ENCODE data around the gene MATK.
"Not testable (repeated sequence)": the region's sequence is repeated elsewhere in the genome, so short reads cannot be mapped to it uniquely, and the experiment has no call there.

MATK gene

GRCh38 chr19:3818466-3818865 is 32.3 kb upstream of the MATK start:
- no peak overlapping the region for H4K5ac ChIP-seq (ENCODE audit: low read length)
- H3K4ac ChIP-seq (ENCODE audit: low read depth, low read length), result no peak overlapping the region
- H3K79me1 ChIP-seq (ENCODE audit: low read length), result no peaks in the 10 kb centered on the region
- no peaks in the 10 kb centered on the region for H3K27me3 ChIP-seq (ENCODE audit: insufficient read depth, low read length, poor library complexity)
- H2BK5ac ChIP-seq (ENCODE audit: low read length), result no peak overlapping the region
- no peak overlapping the region for H3K18ac ChIP-seq (ENCODE audit: low read length)
- H3K4me1 ChIP-seq (ENCODE audit: control insufficient read depth, low read depth, low read length), result no peaks in the 10 kb centered on the region
- no peak overlapping the region for H2BK15ac ChIP-seq (replicated peaks; ENCODE audit: low read depth)
- no peak overlapping the region for H3K23ac ChIP-seq (ENCODE audit: low read length)
- H3K27ac ChIP-seq (ENCODE audit: low read depth, low read length), result no peak overlapping the region
- H3K56ac ChIP-seq (ENCODE audit: low read length), result no peak overlapping the region
- H3K4me3 ChIP-seq (ENCODE audit: low read length), result no peak overlapping the region
- no peak overlapping the region for H3K4me2 ChIP-seq (ENCODE audit: low read length)
- H3K79me2 ChIP-seq (ENCODE audit: control insufficient read depth, insufficient read depth, low read length), result no peaks in the 10 kb centered on the region
- no peak overlapping the region for H2BK120ac ChIP-seq (ENCODE audit: low read depth, low read length)
- no CpG with 5 or more reads among the region's 11 CpGs for WGBS (ENCODE audit: extremely low coverage, insufficient coverage, low lambda C conversion rate)
- no peaks in the 10 kb centered on the region for H3K36me3 ChIP-seq (ENCODE audit: control insufficient read depth, insufficient read depth, low read length)
- no peak overlapping the region for H2AK5ac ChIP-seq (ENCODE audit: low read length)
- H4K8ac ChIP-seq (ENCODE audit: low read depth, low read length), result no peak overlapping the region
- no peak for DNase-seq
- H3K9ac ChIP-seq (ENCODE audit: low read length), result no peak overlapping the region

- Histone ChIP-seq H3K18ac (ENCODE audit: low read length) (no peak overlapping the region), H3K56ac (ENCODE audit: low read length) (no peak overlapping the region)
These were observed 31.6 kb upstream of the MATK start for GRCh38 chr19:3817761-3818160.

GRCh38 chr19:3816566-3817218 is 30.5 kb upstream of the MATK start:
- no peak overlapping the region for H2AK5ac ChIP-seq (ENCODE audit: low read length)
- no peak overlapping the region for H4K8ac ChIP-seq (ENCODE audit: low read depth, low read length)
- H2BK120ac ChIP-seq (ENCODE audit: low read depth, low read length), result no peak overlapping the region
- H3K79me1 ChIP-seq (ENCODE audit: low read length), result no peaks in the 10 kb centered on the region
- no peak overlapping the region for H3K18ac ChIP-seq (ENCODE audit: low read length)
- H3K27ac ChIP-seq (ENCODE audit: low read depth, low read length), result no peak overlapping the region
- H3K56ac ChIP-seq (ENCODE audit: low read length), result no peak overlapping the region
- no peaks in the 10 kb centered on the region for H3K4me1 ChIP-seq (ENCODE audit: control insufficient read depth, low read depth, low read length)
- H3K4me2 ChIP-seq (ENCODE audit: low read length), result no peak overlapping the region
- H3K27me3 ChIP-seq (ENCODE audit: insufficient read depth, low read length, poor library complexity), result no peaks in the 10 kb centered on the region
- H2BK15ac ChIP-seq (replicated peaks; ENCODE audit: low read depth), result no peak overlapping the region
- DNase-seq, result no peak
- no peaks in the 10 kb centered on the region for H3K36me3 ChIP-seq (ENCODE audit: control insufficient read depth, insufficient read depth, low read length)
- WGBS (ENCODE audit: extremely low coverage, insufficient coverage, low lambda C conversion rate), result no CpG with 5 or more reads among the region's 45 CpGs
- no peak overlapping the region for H2BK5ac ChIP-seq (ENCODE audit: low read length)
- no peak overlapping the region for H3K23ac ChIP-seq (ENCODE audit: low read length)
- no peak overlapping the region for H3K9ac ChIP-seq (ENCODE audit: low read length)
- no peaks in the 10 kb centered on the region for H3K79me2 ChIP-seq (ENCODE audit: control insufficient read depth, insufficient read depth, low read length)
- no peak overlapping the region for H4K5ac ChIP-seq (ENCODE audit: low read length)
- H3K4me3 ChIP-seq (ENCODE audit: low read length), result no peak overlapping the region
- H3K4ac ChIP-seq (ENCODE audit: low read depth, low read length), result no peak overlapping the region

More at GRCh38 chr19:3817761-3818160, 31.6 kb upstream of the MATK start:
- no peak for DNase-seq
- Histone ChIP-seq H3K4me1 (ENCODE audit: control insufficient read depth, low read depth, low read length) (no peaks in the 10 kb centered on the region), H3K4me2 (ENCODE audit: low read length) (no peak overlapping the region), H3K27me3 (ENCODE audit: insufficient read depth, low read length, poor library complexity) (no peaks in the 10 kb centered on the region), H3K79me2 (ENCODE audit: control insufficient read depth, insufficient read depth, low read length) (no peaks in the 10 kb centered on the region), H2BK15ac (replicated peaks; ENCODE audit: low read depth) (no peak overlapping the region), H2BK5ac (ENCODE audit: low read length) (no peak overlapping the region), H3K9ac (ENCODE audit: low read length) (no peak overlapping the region), H3K27ac (ENCODE audit: low read depth, low read length) (no peak overlapping the region), H3K79me1 (ENCODE audit: low read length) (no peaks in the 10 kb centered on the region), H3K4ac (ENCODE audit: low read depth, low read length) (no peak overlapping the region), H3K4me3 (ENCODE audit: low read length) (no peak overlapping the region), H2AK5ac (ENCODE audit: low read length) (no peak overlapping the region), H3K23ac (ENCODE audit: low read length) (no peak overlapping the region), H3K36me3 (ENCODE audit: control insufficient read depth, insufficient read depth, low read length) (no peaks in the 10 kb centered on the region), H4K8ac (ENCODE audit: low read depth, low read length) (no peak overlapping the region), H4K5ac (ENCODE audit: low read length) (no peak overlapping the region), H2BK120ac (ENCODE audit: low read depth, low read length) (no peak overlapping the region)
- no CpG with 5 or more reads among the region's 8 CpGs for WGBS (ENCODE audit: extremely low coverage, insufficient coverage, low lambda C conversion rate)

- WGBS (ENCODE audit: extremely low coverage, insufficient coverage, low lambda C conversion rate), result no CpG with 5 or more reads among the region's 9 CpGs
- H3K4me2 ChIP-seq (ENCODE audit: low read length), result not testable (repeated sequence)
These were observed 30.0 kb upstream of the MATK start for GRCh38 chr19:3816148-3816547.

GRCh38 chr19:3814648-3815047 is 28.5 kb upstream of the MATK start:
- Histone ChIP-seq H4K8ac (ENCODE audit: low read depth, low read length) (no peak overlapping the region), H2BK5ac (ENCODE audit: low read length) (no peak overlapping the region), H3K27me3 (ENCODE audit: insufficient read depth, low read length, poor library complexity) (no peaks in the 10 kb centered on the region), H3K79me2 (ENCODE audit: control insufficient read depth, insufficient read depth, low read length) (no peaks in the 10 kb centered on the region), H3K4me3 (ENCODE audit: low read length) (no peak overlapping the region), H3K23ac (ENCODE audit: low read length) (no peak overlapping the region), H2AK5ac (ENCODE audit: low read length) (no peak overlapping the region), H4K5ac (ENCODE audit: low read length) (no peak overlapping the region), H3K79me1 (ENCODE audit: low read length) (no peaks in the 10 kb centered on the region), H3K36me3 (ENCODE audit: control insufficient read depth, insufficient read depth, low read length) (no peaks in the 10 kb centered on the region), H3K9ac (ENCODE audit: low read length) (no peak overlapping the region), H2BK15ac (replicated peaks; ENCODE audit: low read depth) (no peak overlapping the region), H3K4ac (ENCODE audit: low read depth, low read length) (no peak overlapping the region), H3K4me1 (ENCODE audit: control insufficient read depth, low read depth, low read length) (no peaks in the 10 kb centered on the region), H3K4me2 (ENCODE audit: low read length) (no peak overlapping the region), H3K27ac (ENCODE audit: low read depth, low read length) (no peak overlapping the region), H3K56ac (ENCODE audit: low read length) (no peak overlapping the region), H2BK120ac (ENCODE audit: low read depth, low read length) (no peak overlapping the region), H3K18ac (ENCODE audit: low read length) (no peak overlapping the region)
- WGBS (ENCODE audit: extremely low coverage, insufficient coverage, low lambda C conversion rate), result no CpG with 5 or more reads among the region's 4 CpGs
- no peak for DNase-seq

More at GRCh38 chr19:3816148-3816547, 30.0 kb upstream of the MATK start:
- H3K79me2 ChIP-seq (ENCODE audit: control insufficient read depth, insufficient read depth, low read length); H2BK15ac ChIP-seq (replicated peaks; ENCODE audit: low read depth); H3K23ac ChIP-seq (ENCODE audit: low read length); H3K27ac ChIP-seq (ENCODE audit: low read depth, low read length); H3K27me3 ChIP-seq (ENCODE audit: insufficient read depth, low read length, poor library complexity); H2AK5ac ChIP-seq (ENCODE audit: low read length); DNase-seq; H2BK120ac ChIP-seq (ENCODE audit: low read depth, low read length); H4K5ac ChIP-seq (ENCODE audit: low read length); H3K9ac ChIP-seq (ENCODE audit: low read length); H3K4ac ChIP-seq (ENCODE audit: low read depth, low read length); H3K56ac ChIP-seq (ENCODE audit: low read length); H3K4me3 ChIP-seq (ENCODE audit: low read length); H3K36me3 ChIP-seq (ENCODE audit: control insufficient read depth, insufficient read depth, low read length); H2BK5ac ChIP-seq (ENCODE audit: low read length); H3K79me1 ChIP-seq (ENCODE audit: low read length); H3K4me1 ChIP-seq (ENCODE audit: control insufficient read depth, low read depth, low read length); H4K8ac ChIP-seq (ENCODE audit: low read depth, low read length); H3K18ac ChIP-seq (ENCODE audit: low read length): not testable (repeated sequence)
